GF-D8 (cell line): ENCODE data around the gene TBC1D17.
"Not testable (repeated sequence)": the region's sequence is repeated elsewhere in the genome, so short reads cannot be mapped to it uniquely, and the experiment has no call there.

Source experiments
- DNase-seq: peaks from one replicate; lab custom pipeline; 2025; lab: John Stamatoyannopoulos, UW

Gene TBC1D17

DNA sequence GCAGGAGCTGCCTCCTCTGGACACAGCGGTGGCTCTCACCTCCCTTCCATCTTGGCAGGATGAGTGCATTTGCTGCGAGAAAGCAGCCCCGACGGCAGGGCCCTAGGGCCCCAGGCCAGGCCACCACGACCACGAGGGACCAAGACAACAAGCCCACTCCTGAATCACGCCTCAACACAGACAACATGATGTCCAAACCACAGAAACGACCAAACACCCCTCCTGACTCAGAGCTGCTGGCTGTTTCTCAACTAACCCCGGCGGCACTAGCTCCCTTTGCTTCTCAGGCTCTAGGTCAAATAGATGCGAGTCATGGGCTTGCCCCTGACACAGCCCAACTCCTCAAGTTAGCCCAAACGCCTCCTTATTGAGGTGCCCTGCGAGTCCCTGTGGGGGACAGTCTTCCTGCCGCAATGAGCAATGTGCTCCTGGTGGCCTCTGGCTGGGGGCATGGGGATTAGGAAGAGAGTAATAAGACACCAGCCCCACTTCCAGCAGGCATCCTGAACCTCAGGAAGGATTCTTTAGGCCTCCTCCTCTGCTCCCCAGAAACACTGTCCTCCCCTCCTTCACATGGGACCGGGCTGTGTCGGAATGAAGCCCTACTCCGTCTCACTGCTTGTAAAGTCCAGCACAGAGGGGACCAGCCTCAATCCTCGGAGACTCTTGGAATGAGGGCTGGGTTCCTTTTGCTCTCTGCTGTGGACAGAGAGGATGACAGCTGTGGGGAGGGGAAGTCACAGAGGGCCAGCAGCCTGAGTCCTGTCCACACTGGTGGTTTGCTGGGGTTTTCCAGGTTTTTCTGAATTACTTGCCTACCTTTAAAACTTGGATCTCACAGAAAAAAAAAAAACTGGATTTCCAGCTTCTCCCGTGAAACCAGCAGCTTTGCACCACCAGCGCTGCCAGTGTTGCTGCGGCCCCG is 44.6 kb downstream of the TBC1D17 start:
- no peak for DNase-seq

DNA sequence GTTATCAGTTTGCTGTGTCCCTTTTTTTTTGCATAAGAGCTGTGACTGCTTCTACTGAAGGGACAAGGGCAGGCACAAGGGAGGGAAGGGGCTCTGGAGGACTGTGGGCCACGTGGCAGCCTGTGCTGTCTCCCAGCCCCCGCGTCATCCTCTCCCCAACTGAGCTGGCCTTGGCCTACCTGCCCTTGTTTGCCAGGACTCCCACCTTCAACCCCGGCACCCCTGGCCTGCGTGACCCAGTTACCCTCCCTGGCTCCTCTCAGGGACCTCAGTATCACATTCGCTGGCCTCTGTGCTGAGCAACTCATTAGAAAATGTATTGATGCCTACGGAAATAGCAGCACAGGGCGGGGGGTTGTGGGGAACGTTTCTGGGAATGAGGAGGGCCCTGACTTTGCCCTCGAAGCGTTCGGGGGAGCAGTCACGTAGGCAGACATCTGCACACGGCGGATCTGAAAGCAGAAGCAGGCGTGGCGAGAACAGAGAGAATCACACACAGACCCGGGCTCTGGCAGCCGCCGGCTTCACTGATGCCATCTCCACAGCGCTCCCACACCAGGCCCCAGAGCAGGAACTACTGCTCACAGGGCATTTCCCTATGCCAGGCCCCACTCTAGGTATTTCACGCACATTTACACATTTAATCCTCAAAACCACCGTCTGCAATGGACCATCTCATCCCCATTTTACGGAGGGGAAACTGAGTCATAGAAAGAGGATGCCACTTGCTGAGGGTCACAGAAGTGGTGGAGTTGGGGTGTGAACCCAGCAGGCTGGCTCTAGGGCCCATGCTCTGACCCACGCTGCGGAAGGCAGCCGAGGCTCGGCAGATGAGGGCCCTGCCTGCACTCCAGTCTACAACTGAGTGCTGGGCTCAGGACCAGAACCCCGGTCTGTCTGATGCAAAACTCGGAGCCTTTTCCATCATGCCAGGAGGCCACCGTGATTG is 45.8 kb downstream of the TBC1D17 start:
- no peak for DNase-seq

DNA sequence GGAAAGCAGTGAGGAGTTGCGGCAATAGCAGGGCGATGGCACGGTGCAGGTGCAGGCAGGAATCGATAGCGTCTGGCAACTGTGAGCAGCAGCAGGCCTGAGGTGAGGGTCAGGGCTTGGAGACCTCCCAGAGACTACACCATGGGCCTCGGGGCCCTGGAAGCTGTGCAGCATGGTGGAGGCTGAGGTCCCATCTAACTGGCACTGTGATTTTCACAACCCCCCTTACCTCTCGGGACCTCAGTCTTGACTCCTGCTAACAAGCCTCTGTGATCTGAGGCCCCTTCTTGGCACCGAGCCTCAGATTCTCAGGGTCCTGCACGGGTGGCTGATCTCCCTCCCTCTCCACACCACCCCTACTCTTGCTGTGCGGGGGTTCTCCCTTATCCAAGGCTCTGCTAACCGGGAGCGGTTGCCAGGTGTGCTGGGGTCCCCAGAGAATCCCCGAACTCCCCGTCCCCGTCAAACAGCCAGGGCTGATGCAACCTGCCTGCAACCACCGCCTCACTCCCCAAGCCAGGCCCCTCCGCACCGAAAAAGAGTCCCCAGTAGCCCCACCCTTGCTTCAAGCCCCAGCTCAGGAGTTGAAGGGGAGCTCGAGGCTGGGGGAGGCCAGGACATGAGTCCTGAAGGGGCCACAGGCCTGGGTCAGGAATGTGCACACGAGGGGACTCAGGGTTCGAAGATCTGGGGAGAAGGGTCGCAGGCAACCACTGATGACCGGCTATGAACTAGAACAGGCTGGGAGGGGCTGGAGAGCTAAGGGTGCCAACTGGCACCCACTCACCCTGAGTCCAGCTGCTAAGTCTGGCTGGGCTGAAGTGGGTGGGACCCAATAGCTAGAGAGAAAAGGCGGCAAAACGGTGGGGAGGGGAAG is 46.7 kb downstream of the TBC1D17 start:
- no peak for DNase-seq

DNA sequence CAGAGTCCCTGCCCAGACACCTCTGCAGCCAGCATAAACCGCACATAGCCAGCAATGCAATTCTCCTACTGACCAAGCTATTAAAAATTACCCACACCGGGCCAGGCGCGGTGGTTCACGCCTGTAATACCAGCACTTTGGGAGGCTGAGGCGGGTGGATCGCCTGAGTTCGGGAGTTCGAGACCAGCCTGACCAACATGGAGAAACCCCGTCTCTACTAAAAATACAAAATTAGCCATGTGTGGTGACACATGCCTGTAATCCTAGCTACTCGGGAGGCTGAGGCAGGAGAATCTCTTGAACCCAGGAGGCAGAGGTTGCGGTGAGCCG is 47.3 kb downstream of the TBC1D17 start:
- DNase-seq: not testable (repeated sequence)

DNA sequence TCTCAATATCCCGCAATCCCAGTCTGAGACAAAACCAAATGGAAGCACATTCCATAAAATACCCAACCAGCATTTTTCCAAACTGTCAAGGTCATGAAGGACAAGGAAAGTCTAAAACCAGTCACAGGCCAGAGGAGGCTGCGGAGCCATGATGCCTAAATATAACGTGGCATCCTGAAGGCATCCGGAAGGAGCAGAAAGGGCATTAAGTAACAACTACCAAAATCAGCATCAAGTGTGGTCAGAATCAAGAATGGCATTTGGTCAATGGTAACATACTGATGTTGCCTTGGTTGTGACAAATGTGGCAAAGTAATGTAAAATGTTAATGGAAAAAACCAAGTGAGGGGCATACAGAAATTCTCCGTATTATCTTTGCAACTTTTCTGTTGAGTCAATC is 48.0 kb downstream of the TBC1D17 start:
- no peak for DNase-seq

DNA sequence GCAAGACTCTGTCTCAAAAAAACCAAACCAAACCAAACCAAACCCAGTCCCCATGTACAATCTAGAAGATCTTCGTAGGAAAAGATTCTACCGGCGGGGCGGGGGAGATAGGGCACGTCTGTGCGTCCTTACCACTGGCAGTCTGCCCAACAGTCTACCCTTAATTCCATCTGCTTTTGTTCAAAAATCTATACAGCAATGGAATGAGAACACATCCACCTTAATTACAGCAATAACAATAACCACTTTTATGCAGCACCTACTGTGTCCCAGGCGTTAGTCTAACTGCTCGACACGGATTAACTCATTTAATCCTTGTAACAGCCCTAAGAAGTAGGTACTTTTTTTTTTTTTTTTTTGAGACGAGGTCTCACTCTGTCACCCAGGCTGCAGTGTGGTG is 49.0 kb downstream of the TBC1D17 start:
- no peak for DNase-seq

DNA sequence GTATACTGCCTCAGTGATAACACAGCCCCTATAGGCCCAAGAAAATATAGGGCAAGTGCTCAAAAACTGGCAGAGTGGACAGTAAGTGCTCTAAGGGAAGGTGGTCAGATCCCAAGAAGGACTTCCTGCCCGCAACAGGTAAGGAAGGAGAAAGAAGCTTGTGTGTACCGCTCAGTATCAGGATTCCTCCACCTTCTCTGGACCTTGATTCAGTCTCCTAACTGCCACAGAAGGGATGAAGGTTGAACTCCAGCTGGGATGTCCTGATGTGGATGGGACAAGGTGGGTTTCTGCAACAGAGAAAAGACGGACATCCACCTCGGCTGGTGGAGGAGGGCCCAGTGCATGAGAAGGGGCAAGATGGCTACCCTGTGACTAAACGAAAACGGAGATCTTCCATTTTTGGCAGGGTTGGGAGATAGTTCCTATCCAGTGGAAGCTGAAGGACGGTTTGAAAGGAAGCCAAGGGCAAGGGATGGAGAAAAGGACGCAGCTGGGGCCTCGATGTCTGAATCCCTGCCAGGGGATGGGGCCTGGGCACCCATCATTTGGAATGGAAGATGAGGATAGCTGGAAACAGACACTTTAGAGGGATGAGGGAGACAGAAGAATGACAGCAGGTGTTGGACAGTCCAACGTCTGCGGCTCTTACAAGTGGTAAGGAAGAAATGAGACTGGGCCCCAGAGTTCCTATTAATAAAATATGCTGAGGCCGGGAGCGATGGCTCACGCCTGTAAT is 50.2 kb downstream of the TBC1D17 start:
- DNase-seq: no peak

DNA sequence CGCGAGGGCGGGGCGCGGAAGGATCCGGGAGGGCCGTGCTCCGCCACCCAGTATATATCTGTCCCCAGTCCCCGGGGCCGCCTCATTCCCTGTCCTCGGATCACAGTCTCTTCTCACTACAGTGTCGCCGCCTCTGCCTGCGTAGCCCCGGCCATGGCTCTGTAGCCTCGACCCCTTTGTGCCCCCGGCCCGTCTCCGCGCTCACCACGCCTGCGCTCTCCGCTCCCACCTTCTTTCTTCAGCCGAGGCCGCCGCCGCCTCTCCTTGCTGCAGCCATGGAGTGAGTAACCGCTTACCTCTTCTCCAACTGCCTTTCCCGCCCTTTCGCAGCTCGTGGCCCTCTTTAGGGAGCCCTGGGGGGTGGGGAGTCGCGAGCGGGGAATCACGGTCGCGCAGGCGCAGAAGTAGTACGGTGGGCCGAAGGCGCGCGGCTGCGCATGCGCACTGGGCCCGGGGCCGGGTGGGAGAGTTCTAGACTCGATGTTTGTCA is 51.7 kb downstream of the TBC1D17 start, which contains the start of the genes ATF5 and NUP62:
Gene ATF5 (plus strand): TSS at position 85 of the 490 bp plus-strand sequence. CDS start 1,646 bp downstream, outside the sequence.
Gene NUP62 (minus strand): TSS at position 384 of the 490 bp plus-strand sequence. CDS start 19,697 bp downstream, outside the sequence.
- DNase-seq: peak; percentile 71

DNA sequence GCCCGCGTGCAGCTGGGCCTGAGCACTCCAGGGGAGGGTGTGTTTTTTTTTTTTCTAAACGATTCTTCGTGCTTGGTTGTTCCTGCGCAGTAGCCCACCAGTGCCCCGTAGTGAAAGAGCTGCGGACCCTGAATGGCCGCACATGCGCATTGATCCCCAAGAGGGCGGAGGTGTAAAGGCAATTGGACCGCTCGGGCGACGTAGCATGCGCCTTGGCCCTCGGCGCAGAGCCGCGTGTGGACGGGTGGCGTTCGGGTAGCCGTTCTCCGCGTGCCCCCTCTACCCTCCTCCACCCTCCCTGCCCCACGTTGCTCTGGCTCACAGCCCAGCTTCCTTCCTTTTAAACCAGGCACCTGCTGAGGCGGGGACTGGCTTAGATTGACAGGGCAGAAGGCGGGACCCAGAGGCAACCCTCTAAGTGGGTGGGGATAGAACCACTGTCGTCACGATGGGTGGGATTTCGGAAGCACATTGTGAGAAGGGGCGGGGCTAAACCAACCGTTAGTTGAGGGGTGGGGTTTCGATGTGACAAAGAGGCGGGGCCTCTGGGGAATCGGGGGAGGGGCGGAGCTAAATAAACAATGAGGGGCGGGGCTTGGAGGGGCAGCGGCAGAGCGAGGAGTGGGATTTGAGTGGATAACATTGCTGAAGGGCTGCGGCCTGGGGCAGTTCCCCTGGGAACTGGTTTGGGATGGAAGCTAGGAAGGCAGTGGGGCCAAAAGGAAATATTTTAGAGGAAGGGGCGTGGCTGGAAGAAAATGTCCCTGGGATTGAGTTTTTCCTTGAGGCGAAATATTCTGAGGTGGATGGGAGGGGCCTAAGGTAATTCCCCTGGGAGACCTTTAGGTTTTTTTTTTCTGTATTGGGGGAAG is 52.3 kb downstream of the TBC1D17 start:
- DNase-seq: peak; percentile 91

DNA sequence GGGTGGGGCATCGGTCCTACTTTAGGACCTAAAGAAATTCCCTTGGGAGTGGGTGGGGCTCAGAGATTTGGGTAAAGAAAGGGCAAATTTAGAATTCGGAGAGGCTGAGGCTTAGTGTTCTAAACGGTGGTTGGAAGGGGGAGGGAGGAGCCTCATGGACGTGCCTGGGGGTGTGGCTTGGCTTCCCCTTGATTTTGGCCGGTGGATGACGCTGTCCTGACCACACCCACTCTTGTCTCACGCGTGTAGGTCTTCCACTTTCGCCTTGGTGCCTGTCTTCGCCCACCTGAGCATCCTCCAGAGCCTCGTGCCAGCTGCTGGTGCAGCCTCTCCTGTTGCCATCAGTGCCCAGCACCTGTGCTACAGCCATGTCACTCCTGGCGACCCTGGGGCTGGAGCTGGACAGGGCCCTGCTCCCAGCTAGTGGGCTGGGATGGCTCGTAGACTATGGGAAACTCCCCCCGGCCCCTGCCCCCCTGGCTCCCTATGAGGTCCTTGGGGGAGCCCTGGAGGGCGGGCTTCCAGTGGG is 53.0 kb downstream of the TBC1D17 start:
- no peak for DNase-seq

DNA sequence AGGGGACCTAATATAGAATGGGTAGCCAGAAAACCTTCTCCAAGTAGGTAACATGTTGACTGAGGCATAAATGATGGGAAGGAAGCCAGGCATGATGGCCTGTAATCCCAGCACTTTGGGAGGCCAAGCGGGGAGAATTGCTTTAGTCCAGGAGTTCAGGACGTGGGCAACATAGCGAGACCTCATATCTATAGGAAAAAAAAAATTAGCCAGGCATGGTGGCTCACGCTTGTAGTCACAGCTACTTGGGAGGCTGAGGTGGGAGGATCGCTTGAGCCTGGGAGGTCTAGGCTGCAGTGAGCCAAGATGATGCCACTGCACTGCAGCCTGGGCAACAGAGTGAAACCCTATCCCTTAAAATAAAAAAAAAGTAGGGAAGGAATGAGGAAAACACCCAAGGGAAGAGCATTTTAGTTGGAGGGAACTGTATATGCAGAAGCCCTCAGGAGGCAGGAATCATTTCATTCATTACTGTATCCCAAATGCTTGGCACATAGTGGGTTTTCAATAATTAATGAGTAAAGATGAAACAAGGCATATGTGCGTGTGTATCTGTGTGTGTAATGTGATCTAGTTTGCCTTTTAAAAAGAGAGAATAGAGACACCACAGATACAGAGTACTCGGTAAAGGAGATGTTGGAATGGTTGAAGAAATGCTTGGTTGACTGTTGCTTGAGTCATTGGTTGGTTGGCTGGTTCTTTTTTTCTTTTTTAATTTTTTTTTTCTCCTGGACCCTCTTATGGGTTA is 54.0 kb downstream of the TBC1D17 start:
- no peak for DNase-seq

DNA sequence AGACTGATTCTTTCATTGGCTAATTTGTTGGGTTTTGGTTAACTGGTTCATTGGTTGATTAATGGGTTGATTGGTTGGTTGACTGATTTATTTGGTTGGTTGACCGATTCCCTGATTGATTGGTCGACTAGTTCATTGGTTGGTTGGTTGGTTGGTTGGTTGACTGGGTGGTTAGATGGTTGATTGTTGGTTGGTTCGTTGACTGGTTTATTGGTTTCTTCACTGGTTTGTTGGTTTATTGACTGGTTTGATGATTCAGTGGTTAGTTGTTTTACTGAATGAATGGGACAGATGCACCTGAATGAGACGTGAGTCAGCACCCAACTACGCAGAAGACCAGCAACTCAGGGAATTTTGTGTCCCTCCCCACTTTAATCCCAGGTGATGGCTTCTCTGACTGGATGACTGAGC is 54.5 kb downstream of the TBC1D17 start:
- no peak for DNase-seq

DNA sequence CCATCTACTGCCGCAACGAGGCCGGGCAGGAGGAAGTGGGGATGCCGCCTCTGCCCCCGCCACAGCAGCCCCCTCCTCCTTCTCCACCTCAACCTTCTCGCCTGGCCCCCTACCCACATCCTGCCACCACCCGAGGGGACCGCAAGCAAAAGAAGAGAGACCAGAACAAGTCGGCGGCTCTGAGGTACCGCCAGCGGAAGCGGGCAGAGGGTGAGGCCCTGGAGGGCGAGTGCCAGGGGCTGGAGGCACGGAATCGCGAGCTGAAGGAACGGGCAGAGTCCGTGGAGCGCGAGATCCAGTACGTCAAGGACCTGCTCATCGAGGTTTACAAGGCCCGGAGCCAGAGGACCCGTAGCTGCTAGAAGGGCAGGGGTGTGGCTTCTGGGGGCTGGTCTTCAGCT is 55.2 kb downstream of the TBC1D17 start:
- DNase-seq: no peak

DNA sequence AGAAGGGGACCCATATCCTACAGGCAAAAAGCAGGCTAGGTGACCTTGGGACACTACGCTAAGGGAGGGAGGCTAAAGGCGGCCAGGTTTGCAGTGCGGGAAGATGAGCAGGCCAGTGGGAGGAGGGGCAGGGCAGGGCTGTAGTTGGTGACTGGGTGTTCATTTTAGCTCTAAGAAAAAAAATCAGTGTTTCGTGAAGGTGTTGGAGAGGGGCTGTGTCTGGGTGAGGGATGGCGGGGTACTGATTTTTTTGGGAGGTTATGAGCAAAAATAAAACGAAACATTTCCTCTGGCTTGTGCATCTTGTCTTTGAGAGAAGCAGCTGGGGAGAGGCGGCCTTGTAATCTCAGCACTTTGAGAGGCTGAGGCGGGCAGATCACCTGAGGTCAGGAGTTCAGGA is 56.1 kb downstream of the TBC1D17 start:
- DNase-seq: no peak

DNA sequence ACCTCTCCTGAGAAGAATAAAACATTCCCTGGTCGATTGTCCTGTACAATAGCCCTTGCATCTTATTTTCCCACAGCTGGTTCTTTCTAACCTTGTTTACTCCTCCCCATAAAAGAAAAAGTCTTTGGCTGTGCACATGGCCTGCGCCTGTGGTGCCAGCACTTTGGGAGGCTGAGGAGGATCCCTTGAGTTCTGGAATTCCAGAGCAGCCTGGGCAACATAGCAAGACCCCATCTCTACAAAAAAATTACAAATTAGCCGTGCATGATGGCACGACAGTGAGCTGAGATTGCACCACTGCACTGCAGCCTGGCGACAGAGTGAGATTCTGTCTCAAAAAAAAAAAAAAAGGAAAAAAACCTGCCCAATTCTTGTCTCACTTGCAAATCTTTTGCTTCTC is 59.0 kb downstream of the TBC1D17 start:
- DNase-seq: no peak

DNA sequence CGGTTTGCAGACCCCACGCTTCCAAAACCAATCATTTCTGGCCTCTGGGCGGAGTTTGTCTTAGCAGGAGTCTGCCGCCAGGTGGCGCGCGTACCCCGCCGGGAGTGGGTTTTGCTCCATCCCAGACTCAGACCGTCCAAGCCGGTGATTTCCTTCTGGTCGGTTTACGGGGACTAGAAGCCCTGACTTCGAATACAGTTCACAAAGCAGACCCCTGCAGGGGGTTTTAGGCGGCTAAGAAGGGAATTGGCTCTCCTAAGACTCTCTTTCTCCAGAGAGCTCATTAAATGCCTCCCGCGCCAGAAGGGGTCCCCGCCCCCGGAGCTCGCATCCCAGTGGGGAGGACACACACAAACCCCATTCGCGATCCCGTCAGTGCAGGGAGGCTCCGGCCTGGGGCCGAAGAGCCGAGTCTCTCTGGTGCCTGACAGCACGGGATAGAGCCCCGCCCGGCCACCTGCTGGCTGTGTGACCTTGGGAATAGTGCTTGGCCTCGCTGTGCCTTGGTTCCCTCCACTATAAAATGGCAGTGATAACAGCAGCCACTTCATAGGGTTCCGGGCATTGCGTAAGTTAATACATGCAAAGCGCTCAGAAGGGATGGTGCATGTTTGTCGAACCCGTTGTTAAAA is 60.4 kb downstream of the TBC1D17 start:
- DNase-seq: no peak
